GM21529 (cell line): ENCODE data around the gene GDPD3.
A peak's percentile ranks its signal among the peaks of the same experiment; 100 is the strongest.

Source experiments
- ATAC-seq: cut with Tn5 transposase; IDR thresholded peaks from one replicate; pipeline ENCODE4 v1.9.1; 2021; ENCODE audit not compliant: unreplicated experiment

GDPD3 gene

GRCh38 chr16:30082545-30083090 lies 30.7 kb downstream of the GDPD3 start:
- ATAC-seq = no peak

GRCh38 chr16:30079480-30079879 lies 33.9 kb downstream of the GDPD3 start:
- no peak for ATAC-seq

DNA sequence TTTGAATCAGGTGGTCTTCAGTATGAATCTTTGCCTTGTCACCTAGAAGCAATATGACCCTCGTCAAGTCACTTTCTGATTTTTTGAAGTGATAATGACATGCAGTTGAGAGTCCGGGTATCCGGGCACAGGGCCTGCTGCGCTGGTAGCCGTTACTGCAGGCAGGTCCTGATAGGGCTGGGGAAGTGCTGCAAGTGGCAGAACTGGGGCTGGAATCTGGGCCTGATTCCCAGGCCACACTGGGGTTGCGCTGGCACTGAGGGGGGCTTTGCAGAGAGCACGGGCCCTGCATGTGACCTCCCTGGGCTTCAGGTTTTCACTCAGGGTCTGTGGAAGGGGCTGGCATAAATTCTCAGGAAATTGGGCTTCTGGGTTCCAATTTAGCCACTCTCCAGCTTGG lies 34.6 kb downstream of the GDPD3 start:
- ATAC-seq = no peak

DNA sequence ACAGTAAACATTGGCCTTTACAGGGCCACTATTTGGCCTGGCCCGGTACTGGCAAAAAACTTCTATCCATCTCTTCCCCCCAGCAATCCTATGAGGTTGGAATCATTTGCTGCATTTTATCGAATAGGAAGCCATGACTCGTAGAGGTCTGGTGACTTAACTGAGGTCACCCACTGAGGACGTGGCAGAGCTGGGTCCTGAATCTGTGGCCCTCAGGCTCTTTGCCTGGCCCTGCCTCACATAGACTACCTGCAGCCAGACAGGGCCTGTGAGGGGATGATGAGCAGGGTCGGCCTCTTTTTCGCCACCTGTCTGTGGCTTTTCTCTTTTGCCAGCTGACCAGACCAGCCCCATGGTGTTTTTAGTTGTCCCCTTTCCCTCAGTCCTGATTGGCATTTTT lies 35.7 kb downstream of the GDPD3 start:
- no peak for ATAC-seq

GRCh38 chr16:30076276-30076791 lies 37.0 kb downstream of the GDPD3 start:
- no peak for ATAC-seq

DNA sequence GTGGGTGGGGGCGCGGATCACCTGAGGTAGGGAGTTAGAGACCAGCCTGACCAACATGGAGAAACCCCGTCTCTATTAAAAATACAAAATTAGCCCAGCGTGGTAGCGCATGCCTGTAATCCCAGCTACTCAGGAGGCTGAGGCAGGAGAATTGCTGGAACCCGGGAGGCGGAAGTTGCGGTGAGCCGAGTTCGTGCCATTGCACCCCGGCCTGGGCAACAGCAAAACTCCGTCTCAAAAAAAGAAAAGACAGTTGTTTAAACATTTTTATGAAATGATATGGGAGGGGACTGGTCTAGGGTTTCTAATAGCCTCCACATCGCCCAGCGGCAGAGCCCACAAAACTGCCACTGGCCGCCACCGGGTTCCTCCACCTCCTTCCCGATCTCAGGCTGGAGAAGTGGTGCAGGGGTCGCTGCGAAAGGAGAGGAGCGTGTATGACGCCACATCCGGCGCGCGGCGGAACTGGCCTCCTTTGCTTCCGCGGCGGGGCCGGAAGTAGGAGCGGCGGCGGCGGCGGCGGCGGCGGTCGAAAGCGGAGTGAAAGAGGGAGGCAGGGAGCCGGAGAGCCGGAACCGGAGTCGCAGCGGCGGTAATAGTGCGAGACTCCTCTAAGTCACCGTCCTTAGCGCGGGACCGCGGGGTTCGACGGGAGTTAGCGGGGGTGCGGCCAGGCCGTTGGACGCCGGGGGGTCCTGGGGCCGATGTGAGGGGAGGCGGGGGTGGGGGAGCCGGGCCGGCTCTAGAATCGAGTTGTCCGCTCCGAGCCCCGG lies 37.6 kb downstream of the GDPD3 start, which contains the start of gene PPP4C:
PPP4C (plus strand) TSS at position 492 of the 773 bp plus-strand sequence. CDS start 384 bp downstream, outside the sequence.
- ATAC-seq = peak; percentile 83

GRCh38 chr16:30070490-30070889 lies 42.8 kb downstream of the GDPD3 start:
- no peak for ATAC-seq

- no peak for ATAC-seq
These were observed 43.5 kb downstream of the GDPD3 start for GRCh38 chr16:30069611-30070462.

DNA sequence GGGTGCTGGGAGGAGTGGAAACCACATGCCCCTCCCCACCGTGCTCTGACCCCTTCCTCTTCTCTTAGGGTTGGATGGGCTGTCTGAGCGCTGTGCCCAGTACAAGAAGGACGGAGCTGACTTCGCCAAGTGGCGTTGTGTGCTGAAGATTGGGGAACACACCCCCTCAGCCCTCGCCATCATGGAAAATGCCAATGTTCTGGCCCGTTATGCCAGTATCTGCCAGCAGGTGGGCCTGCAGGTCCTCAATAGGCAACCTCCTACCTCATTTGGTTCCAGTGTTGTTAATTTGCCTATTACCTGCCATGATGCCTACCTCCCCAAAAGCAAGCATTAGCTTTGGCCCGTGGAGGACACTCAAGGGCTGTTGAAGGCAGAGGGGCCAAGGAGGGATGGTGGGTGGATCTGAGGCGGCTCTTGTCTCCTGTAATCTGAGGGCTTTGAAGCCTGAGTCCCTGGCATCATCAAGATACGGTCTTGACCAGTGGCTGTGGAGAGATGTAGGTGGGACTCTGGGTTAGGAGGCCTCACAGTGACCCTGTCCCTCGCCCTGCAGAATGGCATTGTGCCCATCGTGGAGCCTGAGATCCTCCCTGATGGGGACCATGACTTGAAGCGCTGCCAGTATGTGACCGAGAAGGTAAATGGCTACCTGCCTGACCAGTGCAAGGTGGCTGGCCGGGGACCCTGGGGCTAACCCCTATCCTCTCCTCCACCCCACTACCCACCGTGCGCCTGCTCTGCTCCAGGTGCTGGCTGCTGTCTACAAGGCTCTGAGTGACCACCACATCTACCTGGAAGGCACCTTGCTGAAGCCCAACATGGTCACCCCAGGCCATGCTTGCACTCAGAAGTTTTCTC lies 44.4 kb downstream of the GDPD3 start:
- ATAC-seq = no peak

GRCh38 chr16:30068333-30068732 lies 45.0 kb downstream of the GDPD3 start:
- no peak for ATAC-seq

GRCh38 chr16:30067584-30067916 lies 45.8 kb downstream of the GDPD3 start:
- ATAC-seq = no peak

GRCh38 chr16:30066761-30067583 lies 46.4 kb downstream of the GDPD3 start:
- no peak for ATAC-seq

DNA sequence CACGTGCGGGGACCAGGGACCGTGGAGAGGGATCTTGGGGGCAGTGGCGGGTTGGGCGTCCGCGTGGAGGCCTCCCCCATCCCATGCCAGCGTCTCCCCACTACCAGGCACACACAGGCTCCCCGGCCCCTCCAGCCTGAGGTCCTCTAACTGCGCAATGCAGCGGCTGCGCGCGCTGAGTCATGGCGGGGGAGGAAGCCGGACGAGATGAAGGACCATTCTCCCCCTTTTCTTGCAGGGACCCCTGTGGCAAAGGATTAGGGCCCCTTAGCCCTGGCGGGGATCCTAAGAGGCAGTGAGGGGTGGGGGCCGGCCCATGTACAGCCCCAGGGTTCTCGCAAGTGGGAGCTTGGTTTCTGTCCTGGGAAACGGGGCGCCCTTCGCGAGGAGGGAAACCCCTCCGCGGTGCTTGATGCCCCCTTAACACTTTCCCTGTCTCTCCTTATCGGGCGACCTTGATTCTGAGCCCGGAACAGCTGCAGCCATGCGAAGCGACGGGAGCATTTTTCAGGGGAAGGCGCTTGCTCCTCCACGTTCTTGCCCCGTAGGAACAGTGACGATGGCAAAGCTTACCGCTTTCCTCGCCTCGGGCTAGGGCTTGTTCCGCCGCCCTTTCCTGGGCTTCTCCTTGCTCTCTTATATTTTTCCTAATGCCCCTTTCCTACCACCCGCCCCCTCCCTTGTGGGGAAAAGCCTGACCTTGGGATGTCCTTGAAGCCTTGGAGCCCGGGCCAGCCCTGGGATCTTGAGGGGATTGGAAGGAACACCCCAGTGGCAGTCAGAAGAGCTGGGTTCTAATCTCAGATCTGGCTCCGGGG lies 47.2 kb downstream of the GDPD3 start:
- peak; percentile 3 for ATAC-seq

GRCh38 chr16:30065102-30065942 lies 48.0 kb downstream of the GDPD3 start, which contains the start of gene ALDOA:
TSS of gene ALDOA (plus strand) at chr16:30065760. CDS start at chr16:30066898, 1,138 bp downstream.
- peak; percentile 79 for ATAC-seq

GRCh38 chr16:30064729-30065101 lies 48.6 kb downstream of the GDPD3 start:
- ATAC-seq = no peak

DNA sequence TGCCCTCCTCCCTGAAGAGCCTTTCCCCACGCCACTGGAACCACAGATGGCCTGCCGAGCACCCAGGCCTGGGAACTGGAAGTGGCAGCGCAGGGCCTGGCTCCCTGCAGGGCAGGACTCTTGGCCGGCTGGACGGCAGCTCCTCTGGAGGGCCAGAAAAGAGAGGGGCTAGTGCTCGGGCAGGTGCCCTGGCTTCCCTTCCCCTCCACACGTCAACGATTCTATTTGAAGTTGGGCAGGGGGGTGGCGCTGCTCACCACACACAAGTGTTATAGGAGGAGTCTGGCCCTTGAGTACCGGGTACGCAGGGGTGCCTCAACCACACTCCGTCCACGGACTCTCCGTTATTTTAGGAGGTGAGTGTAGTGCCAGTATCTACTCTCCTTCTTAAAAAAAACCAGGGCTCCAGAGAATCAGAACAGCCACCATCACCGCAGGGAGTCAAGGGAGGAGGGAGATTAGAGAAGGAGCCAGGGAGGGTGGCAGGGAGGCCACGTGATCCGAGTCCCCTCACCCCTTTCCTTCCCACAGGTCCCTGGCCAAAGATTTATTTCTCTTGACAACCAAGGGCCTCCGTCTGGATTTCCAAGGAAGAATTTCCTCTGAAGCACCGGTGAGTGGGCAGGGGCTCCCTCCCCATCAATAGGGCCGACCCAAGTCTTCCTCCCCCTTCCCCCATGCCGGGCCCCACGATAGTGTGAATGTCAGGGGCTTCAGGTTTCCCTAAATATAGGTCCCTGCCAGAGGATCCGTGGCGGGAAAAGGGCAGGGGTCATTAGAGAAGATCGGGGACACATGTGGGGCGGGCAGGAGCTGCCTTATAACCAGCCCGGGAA lies 49.2 kb downstream of the GDPD3 start:
- peak; percentile 40 for ATAC-seq

- no peak for ATAC-seq
These were observed 50.0 kb downstream of the GDPD3 start for GRCh38 chr16:30063278-30063892.
